ENCODE measurements around the gene NRIP3. TPM values are rescaled to one million over a fixed set of nuclear protein-coding genes. Genes with fewer than 3 reads are reported as not detected.

Gene NRIP3
- total RNA-seq, 2 donors from 2014 or later = 0.20 to 0.42 TPM

GRCh38 chr11:9037963-9038362 is 34.2 kb upstream of the NRIP3 start:
- intact Hi-C loops (cut with DNase I) = no loop called here
- Histone ChIP-seq H3K4me1 (no peaks in the 10 kb centered on the region), H3K27me3 (no peaks in the 10 kb centered on the region), H3K27ac (no peak overlapping the region), H3K4me3 (no peak overlapping the region), H3K9me3 (no peaks in the 10 kb centered on the region), H3K36me3 (no peaks in the 10 kb centered on the region), H3K9ac (ENCODE audit: low read depth in 2 of 2, low read length in 2 of 2) (no peak overlapping the region)
- TF ChIP-seq, protein P1, sequence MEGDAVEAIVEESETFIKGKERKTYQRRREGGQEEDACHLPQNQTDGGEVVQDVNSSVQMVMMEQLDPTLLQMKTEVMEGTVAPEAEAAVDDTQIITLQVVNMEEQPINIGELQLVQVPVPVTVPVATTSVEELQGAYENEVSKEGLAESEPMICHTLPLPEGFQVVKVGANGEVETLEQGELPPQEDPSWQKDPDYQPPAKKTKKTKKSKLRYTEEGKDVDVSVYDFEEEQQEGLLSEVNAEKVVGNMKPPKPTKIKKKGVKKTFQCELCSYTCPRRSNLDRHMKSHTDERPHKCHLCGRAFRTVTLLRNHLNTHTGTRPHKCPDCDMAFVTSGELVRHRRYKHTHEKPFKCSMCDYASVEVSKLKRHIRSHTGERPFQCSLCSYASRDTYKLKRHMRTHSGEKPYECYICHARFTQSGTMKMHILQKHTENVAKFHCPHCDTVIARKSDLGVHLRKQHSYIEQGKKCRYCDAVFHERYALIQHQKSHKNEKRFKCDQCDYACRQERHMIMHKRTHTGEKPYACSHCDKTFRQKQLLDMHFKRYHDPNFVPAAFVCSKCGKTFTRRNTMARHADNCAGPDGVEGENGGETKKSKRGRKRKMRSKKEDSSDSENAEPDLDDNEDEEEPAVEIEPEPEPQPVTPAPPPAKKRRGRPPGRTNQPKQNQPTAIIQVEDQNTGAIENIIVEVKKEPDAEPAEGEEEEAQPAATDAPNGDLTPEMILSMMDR (IDR thresholded peaks at IDR 0.05) = no peak
- no peak for DNase-seq

- intact Hi-C loops (cut with DNase I) = no loop called here
- no peaks in the 10 kb centered on the region for H3K36me3 ChIP-seq
- H3K9me3 ChIP-seq = no peaks in the 10 kb centered on the region
- no peak overlapping the region for H3K4me3 ChIP-seq
- no peaks in the 10 kb centered on the region for H3K27me3 ChIP-seq
- no peak for DNase-seq
- TF ChIP-seq, protein P1 (IDR thresholded peaks at IDR 0.05) = no peak
- H3K27ac ChIP-seq = no peak overlapping the region
- H3K9ac ChIP-seq (ENCODE audit: low read depth in 2 of 2, low read length in 2 of 2) = no peak overlapping the region
- H3K4me1 ChIP-seq = no peaks in the 10 kb centered on the region
Observed at GRCh38 chr11:9037046-9037780, 33.4 kb upstream of the NRIP3 start.

DNA sequence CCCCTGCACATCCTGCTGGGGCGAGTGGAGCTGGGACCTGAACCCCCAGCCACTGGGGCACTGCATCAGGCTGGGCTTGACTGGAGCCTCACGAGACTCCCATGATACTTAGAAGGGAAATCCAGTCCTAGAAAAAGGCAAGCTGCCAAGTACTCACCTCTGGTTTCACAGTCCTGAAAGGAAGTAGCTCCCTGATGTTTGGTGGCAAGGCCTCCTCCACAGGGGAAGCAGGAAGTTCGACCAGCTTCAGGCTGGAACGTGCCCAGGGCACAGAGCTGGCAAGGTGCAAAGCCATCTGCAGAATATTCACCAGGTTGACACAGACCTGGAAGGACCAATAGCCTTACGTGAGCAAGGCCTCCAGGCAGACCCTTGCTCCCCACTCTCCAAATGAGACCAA is 26.8 kb upstream of the NRIP3 start:
- TF ChIP-seq, protein P1 (IDR thresholded peaks at IDR 0.05) = no peak
- no peak for DNase-seq

DNA sequence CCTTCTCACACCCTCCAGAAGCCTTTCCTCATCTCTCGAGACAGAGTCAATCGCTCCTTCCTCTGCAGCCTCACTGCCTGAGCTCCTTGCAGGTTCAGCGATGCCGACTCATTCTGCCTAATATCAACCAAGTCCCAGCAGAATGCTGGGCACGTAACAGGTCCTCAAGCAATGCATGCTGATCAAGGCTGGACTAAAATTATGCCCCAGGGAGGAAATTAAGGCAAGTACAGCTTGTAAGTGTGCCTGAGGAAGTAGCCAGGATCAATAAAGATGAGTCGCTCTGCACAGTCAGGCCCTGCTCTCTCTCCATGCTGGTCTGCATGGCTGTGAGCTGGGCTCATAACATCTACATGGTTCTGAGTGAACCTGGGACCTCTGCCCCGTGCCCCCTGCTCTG is 25.6 kb upstream of the NRIP3 start:
- no peak overlapping the region for H3K4me3 ChIP-seq
- no peaks in the 10 kb centered on the region for H3K27me3 ChIP-seq
- intact Hi-C loops (cut with DNase I) = no loop called here
- no peak for DNase-seq
- H3K9me3 ChIP-seq = no peaks in the 10 kb centered on the region
- H3K4me1 ChIP-seq = no peaks in the 10 kb centered on the region
- H3K36me3 ChIP-seq = no peaks in the 10 kb centered on the region
- H3K9ac ChIP-seq (ENCODE audit: low read depth in 2 of 2, low read length in 2 of 2) = no peak overlapping the region
- TF ChIP-seq, protein P1 (IDR thresholded peaks at IDR 0.05) = no peak
- no peak overlapping the region for H3K27ac ChIP-seq

More for the DNA sequence above, 26.8 kb upstream of the NRIP3 start:
- no peaks in the 10 kb centered on the region for H3K9me3 ChIP-seq
- no peak overlapping the region for H3K9ac ChIP-seq (ENCODE audit: low read depth in 2 of 2, low read length in 2 of 2)
- H3K4me1 ChIP-seq = no peaks in the 10 kb centered on the region
- H3K27ac ChIP-seq = no peak overlapping the region
- H3K36me3 ChIP-seq = no peaks in the 10 kb centered on the region
- no peak overlapping the region for H3K4me3 ChIP-seq
- no peaks in the 10 kb centered on the region for H3K27me3 ChIP-seq
- intact Hi-C loops (cut with DNase I) = no loop called here

- H3K4me3 ChIP-seq = no peak overlapping the region
- no peak for DNase-seq
Observed at GRCh38 chr11:9028581-9028980, 24.8 kb upstream of the NRIP3 start.

More at GRCh38 chr11:9028581-9028980, 24.8 kb upstream of the NRIP3 start:
- Histone ChIP-seq H3K27me3 (no peaks in the 10 kb centered on the region), H3K9ac (ENCODE audit: low read depth in 2 of 2, low read length in 2 of 2) (no peak overlapping the region), H3K9me3 (no peaks in the 10 kb centered on the region), H3K36me3 (no peaks in the 10 kb centered on the region), H3K27ac (no peak overlapping the region), H3K4me1 (no peaks in the 10 kb centered on the region)
- TF ChIP-seq, protein P1 (IDR thresholded peaks at IDR 0.05) = no peak
- intact Hi-C loops (cut with DNase I) = no loop called here
